GM21786 (cell line): ENCODE results near the gene PLCH1.

Experiments used
- ATAC-seq: cut with Tn5 transposase; IDR thresholded peaks from one replicate; pipeline ENCODE4 v1.9.1; 2021; ENCODE audit not compliant: unreplicated experiment

Gene PLCH1

GRCh38 chr3:155746703-155747102, 1.8 kb upstream of the PLCH1 start:
- ATAC-seq: no peak

DNA sequence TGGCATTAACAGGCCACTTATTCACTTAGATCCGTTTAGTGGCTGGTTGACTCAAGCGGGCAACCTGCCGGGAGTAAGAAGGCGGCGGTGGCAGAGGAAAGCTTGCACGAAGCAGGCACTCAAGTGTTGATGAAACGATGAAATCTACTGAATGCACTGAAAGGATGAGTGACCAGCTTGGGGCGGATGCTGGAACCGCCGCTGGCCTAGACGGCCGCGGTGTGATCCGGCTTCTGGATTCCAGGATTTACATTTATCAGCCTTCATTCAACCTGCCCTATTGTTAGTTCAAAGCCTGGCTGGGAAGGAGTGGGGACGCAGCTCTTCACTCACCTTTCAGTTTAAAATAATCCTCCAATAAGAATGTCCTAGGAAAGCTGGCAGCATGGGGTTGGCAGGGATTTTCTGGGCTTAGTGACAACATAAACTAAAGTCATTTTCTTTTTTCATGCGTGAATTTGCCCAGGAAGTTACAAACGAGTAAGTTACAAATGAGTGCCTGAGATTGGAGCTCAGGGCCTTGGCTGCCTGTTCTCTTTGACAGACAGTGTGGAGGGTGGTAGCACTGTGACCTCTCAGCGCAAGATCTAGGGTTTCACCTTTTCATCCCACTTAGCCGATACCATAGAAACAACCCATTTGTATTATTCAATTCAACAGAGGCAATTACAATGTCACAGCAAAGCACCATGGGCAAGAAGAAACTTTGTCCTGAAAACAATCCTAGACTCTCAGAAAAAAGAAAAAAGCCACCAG, 1.1 kb upstream of the PLCH1 start:
- no peak for ATAC-seq

- peak; percentile 33 for ATAC-seq
Observed at GRCh38 chr3:155744010-155744625, 753 bp downstream of the PLCH1 start.

DNA sequence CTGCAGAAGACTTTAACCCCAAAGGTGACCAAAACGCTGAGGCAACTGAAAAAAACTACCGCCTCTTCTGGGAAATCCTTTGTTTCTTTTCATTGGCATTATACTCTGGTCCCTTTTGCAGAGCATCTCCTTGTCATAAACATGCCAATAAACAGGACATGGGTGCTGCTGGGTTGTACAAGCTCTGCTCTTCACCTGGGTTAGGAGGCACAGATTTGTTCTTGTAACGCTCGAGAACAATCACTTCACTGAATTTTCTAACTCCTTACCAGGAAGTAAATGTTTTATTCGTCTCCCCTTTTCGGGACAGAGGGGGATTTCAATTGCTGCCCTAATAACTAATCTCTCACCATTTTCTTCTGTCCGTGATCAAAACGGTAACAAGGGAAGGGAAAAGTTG, 1.3 kb downstream of the PLCH1 start:
- ATAC-seq: no peak

- ATAC-seq: no peak
Observed at GRCh38 chr3:155742349-155742965, 2.4 kb downstream of the PLCH1 start.

DNA sequence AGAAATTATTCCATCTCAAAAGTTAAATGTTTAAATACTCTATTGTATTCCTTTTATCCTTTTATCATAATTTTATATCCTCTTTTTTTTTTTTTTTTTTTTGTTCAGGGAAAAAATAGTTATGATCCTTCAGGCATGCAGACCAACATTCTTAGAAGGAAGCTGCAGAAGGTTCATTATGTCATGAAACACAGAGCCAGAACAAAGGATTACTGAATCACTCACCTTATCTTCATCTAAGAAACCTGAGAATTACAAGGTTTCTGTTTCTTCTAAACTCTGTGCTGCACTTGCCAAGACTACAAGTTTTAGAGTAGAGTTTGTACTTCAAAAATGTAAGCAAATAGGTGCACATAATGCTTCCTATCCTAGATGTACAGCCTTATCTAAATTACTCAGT, 3.3 kb downstream of the PLCH1 start:
- ATAC-seq: no peak

DNA sequence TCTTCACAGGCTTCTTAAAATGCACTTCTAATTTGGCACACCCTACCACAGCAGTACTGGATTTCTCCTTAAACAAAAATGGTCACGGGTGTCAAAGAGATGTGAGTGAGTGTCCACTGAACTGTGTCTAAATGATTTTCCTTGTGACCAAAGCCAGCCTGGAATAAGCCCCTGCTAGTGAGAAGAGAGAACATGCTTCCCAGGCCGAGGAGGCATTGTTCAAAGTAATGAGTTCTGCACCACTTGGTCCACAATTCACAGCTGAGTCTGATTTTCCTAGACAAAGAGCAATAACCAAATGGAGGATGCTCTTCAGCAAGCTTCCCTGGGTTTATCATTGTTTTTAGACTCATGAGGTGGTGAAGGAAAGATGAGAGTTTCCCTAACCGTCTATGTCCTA, 3.8 kb downstream of the PLCH1 start:
- no peak for ATAC-seq

DNA sequence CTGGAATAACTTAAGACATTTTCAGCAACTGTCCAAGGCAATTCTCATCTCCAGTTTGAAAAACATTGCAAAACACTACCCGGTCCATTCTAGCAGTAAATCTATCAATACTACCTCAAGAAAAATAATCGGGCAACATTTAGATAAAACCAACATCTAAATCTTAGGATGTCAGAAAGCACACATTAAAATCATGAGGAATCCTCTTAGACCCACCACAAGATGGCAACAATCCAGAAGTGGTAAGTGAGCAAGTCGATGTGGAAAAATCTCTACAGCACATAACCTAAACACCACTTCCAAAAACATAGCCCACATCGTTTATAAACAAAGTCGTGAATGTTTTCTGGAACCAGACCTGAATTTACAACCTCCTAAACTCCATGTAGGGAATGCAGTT, 5.7 kb downstream of the PLCH1 start:
- ATAC-seq: no peak

DNA sequence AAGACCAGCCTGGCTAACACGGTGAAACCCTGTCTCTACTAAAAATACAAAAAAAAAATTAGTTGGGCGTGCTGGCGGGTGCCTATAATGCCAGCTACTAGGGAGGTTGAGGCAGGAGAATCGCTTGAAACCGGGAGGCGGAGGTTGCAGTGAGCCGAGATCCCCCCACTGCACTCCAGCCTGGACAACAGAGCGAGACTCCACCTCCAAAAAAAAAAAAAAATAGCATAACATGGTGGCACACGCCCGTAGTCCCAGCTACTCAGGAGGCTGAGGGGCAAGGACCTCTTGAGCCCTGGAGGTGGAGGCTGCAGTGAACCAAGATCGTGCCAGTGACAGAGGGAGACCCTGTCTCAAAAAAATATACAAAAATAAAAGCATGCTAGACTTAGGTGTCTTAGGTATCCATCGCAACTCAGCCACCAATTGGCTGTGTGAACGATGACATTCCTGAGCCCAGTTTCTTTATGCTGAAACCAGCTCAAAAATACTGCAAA, 6.2 kb downstream of the PLCH1 start:
- ATAC-seq: no peak

DNA sequence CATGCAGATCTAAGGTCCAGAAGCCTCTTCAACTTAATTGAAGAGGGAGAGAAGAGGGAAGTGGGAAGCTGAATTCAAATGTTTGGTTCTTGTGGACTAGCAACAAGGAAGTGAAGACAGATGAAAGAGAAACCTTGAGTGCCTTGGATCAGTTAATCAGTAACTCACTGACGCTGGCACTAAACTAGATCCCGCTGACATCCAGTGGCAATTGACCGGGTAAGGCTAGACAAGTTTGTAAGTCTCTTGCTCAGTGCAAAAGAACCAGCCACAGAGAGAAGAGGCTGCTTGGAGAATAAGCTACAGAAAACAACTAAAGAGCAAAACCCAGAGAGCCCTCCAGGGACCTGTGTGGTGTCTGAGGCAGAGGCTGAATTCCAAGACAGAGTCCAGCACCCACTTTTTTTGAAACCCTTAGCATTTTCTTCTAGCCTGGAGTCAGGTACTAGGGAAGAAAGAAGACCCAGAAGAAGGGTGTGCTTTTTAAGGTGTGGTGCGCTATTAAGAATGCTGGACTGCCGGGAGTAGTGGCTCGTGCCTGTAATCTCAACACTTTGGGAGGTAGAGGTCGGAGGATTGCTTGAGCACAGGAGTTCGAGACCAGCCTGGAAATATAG, 6.9 kb downstream of the PLCH1 start:
- peak; percentile 96 for ATAC-seq

GRCh38 chr3:155736381-155736780, 8.5 kb downstream of the PLCH1 start:
- ATAC-seq: no peak

DNA sequence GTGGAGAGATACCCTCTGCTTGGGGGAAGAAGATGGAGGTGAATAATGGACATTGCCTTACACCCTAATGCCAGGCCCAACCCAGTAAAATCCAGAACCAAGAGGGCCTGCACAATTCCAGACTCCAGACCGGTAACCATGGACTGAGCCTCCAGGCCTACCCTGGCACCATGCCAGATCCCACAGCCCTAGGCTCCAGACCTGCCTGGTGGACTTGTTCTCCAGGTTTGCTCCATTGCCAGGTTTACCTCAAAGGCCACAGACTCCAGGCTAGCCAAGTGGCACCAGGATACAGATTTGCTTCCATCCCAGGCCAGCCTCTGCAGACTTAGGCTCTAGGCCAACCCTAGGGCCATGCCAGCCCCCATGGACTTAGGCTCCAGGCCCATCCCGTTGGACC, 14.0 kb downstream of the PLCH1 start:
- ATAC-seq: no peak

DNA sequence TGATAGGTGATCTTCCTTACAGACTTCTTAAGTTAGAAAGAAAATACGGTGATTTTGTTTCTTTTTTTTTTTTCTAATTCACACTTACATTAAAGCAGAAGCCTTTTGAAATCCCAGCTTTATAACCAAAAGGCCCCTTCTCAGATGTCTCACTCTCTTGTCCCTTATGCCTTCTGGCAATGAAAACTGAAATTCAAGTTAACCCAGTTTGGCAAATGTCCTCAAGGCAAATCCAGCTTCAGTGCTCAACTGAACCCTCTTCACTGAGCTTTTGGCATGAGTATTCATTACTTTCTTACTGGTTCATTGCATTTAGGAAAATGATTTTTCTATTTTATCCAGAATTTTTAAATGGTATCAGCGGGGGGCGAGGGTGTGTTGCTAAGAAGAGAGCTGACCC, 17.0 kb downstream of the PLCH1 start:
- ATAC-seq: no peak

GRCh38 chr3:155714295-155714718, 30.6 kb downstream of the PLCH1 start:
- ATAC-seq: no peak

DNA sequence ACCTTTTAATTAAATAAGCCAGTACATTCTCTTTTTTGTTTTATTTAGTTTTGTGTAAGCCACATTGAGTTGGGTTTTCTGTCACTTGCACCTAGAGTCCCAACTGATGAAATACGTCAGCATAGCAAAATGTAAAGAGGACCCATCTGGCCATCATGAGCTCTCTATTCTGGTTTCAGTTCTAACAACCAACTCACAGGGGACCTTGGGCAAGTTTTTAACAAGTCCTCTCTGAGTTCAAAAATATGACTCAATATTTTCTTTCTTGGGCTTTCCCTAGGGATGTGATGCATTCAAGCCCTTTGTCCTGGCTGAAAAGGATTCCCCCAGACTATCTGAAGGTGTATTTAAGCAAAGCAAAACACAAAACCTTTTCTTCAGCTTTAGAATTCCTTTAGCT, 32.9 kb downstream of the PLCH1 start:
- peak; percentile 99 for ATAC-seq

DNA sequence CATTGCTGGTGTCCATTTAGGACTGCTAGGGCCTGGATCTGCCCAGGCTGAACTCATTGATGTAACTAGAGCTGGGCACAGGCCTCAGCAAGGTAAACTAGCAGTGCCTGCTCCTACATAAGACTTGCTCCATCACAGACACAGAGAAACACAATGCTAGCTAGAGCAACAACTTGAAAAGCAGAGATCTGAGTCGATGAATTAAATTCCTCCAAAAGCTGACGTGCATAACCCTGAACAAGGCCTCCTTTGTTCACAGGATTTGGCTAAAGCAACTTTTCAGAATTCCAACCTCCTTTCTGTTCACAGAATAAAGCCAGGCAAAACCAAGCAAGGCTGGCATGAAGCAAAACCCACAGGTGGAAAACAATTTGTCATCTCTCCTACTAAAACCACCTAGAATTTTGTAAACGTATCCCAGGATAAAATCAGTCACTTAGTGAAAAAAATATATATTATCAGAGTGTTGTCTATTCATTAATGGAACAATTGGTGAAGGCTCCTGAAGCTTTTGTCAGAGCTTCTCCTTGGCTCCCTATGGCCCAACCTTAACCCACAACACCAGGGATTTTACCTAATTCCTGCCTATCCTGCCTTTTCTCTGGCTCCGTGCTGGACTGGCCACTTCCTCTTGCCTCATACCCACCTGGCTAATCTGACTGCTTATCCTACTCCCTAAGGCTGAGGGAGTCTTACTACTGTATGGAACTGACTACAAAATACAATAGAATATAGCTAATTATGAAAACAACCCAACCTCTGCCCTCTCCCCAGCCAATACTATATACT, 39.9 kb downstream of the PLCH1 start:
- ATAC-seq: no peak

DNA sequence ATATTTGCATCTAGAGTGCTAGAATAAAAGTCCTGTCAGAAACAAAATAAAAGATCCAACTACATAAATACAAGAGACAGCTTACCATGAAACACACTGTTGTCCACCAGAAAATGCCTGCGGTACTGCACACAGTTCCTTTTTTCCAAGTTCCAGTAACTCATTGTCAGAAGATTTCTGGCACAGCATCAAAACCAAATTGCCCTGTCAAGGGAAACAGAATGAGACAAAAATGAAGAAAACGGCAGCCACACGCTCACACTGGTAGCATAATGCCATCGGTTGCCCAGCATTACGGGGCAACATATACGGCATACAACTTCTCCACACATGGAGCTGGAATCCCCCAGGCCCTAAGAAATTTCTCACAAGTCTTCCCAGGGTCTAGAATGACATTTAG, 40.8 kb downstream of the PLCH1 start:
- no peak for ATAC-seq

DNA sequence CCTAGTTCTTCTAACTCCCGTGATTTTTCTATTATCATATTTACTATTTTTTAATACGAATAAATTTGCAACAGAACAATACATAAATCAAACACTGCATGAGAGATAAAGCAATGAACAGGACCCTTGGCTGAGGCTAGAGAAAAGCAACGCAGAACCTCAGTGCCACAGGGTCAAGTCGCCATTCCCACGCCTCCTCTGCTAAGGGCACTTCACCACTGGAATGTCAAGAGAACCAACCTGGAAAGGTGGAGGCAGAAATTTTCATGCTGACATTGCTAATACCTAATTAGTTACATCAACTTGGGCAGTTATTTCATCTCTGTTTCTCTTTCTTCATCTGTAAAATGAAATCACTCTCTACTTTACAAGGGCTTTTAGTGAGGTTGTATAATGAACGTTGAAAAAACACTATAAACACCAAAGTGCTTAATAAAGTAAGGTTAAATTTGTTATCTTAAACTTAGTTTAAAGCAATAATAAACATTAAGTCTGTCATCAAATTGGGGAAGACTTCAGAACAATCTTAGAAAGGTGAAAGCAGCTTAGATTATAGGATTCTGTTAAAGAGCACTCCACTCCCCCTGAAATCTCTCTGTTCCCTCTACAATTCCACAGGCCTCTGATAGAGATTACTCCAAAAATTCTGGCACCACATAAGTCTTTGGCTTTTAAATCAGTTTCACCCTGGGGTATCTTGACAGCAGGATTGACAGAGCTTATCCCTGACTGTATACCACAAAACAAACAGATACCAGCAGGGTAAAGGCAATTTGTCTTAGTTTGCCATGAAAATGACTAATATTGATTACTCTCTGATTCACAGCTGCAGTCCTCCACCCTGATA, 41.9 kb downstream of the PLCH1 start:
- no peak for ATAC-seq

DNA sequence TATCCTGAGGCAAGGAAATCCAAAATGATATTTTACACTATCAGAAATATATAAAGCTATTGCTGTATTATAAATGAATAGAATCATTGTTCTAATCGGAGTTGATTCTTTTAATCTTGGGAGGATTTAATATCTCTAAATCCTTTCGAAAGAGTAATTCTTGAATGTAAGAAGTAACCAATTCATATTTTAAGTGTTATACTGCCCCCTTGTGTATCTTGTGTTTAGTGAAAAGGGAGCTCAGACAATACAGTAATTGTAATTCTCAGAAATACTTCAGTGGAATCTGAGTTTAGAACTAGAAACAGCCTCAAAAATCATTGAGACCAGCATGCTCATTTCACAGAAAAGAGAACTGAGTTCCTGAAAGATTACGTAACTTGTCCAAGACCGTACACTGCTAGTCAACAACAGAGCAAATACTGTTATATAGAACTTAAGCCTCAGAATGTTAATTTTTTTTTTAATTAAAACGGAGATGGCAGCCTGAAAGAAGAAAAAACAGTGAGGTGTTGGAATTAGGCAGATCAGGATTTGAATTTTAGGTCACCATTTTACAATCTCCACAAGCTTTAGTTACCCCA, 42.9 kb downstream of the PLCH1 start:
- ATAC-seq: peak; percentile 76

GRCh38 chr3:155697542-155697941, 47.3 kb downstream of the PLCH1 start:
- ATAC-seq: no peak
